K562 (cell line): ENCODE results near the gene NECTIN3. TPM values are rescaled to one million over a fixed set of nuclear protein-coding genes. Genes with fewer than 3 reads are reported as not detected.

Source experiments
- ATAC-seq: fragments of 200-7000 bp; cut with Tn5 transposase; 3 replicates; pipeline ENCODE4 v1.9.1; 2020; ENCODE audit warnings: moderate library complexity
- BruUV-seq: library from RNA; stranded (reverse); fragments of 400-500 nt; replicated peaks from 2 replicates; lab custom pipeline; 2021; lab: Mats Ljungman, UMichigan
- CTCF ChIA-PET: fragments of 300-600 bp; formaldehyde crosslinking; extraction: SDS; loops from one replicate; lab custom pipeline; 2021; ENCODE audit warnings: low intra/inter-chr PET ratio; lab: Yijun Ruan, JAX
- POLR2A ChIA-PET: fragments of 300-600, 350-650 bp; sonication (Branson Sonifier 250); formaldehyde crosslinking; extraction: SDS; loops from one replicate; lab custom pipeline; 2021; ENCODE audit warnings: antibody characterized with exemption, inconsistent platforms; lab: Yijun Ruan, JAX
- DNase-seq, 4 experiments: peaks; one replicate each; pipeline versions ENCODE4 v3.0.0 to v3.0.0-alpha.2; 2011 to 2018; ENCODE audit warnings: low spot score in 3 of 4, mixed read lengths in 3 of 4; ENCODE audit errors: extremely low read depth in 1 of 4
- FAIRE-seq: peaks from 2 replicates; lab custom pipeline; 2011; peaks lifted over from hg19 to GRCh38; lab: Jason Lieb, UNC
- H2AFZ ChIP-seq: 2 replicates; pipeline ENCODE4 v1.6.0; 2011; ENCODE audit warnings: low read depth, low read length, control low read depth, inconsistent platforms
- H3K27ac ChIP-seq: fragments of 200-600 bp; 3 replicates; pipeline ENCODE4 v1.8.0; 2011; ENCODE audit warnings: low read depth, mild to moderate bottlenecking, control low read depth, inconsistent platforms, low read length, moderate library complexity, mixed read lengths; ENCODE audit errors: extremely low read depth
- H3K27me3 ChIP-seq, 2 experiments: fragments of 300-600 bp in 1 of 2; 2 replicates in 1 of 2; 3 replicates in 1 of 2; pipeline versions ENCODE4 v1.6.0 to v1.8.0; 2011; ENCODE audit warnings: inconsistent platforms in 2 of 2, low read length in 2 of 2, mild to moderate bottlenecking in 1 of 2, mixed read lengths in 1 of 2, moderate library complexity in 1 of 2; ENCODE audit not compliant: control insufficient read depth in 2 of 2, insufficient read depth in 2 of 2
- H3K36me3 ChIP-seq: fragments of 300-600 bp; 3 replicates; pipeline ENCODE4 v1.8.0; 2011; ENCODE audit warnings: mild to moderate bottlenecking, low read length, inconsistent platforms; ENCODE audit not compliant: control insufficient read depth, insufficient read depth
- H3K4me1 ChIP-seq, 2 experiments: fragments of 200-600 bp in 1 of 2; replicated peaks in 1 of 2; 2 replicates in 1 of 2; 3 replicates in 1 of 2; pipeline versions ENCODE4 v1.5.1 to v1.8.0; 2011; ENCODE audit warnings: inconsistent platforms in 2 of 2, low read length in 2 of 2, mild to moderate bottlenecking in 1 of 2, mixed read lengths in 1 of 2, moderate library complexity in 1 of 2; ENCODE audit not compliant: control insufficient read depth in 2 of 2, insufficient read depth in 2 of 2
- H3K4me2 ChIP-seq: 2 replicates; pipeline ENCODE4 v1.6.1; 2011; ENCODE audit warnings: low read length, control low read depth, inconsistent platforms, mixed read lengths; ENCODE audit not compliant: insufficient read depth
- H3K4me3 ChIP-seq: fragments of 200-600 bp; sonication (generic), shearing (Covaris generic); 2 replicates; pipeline ENCODE4 v1.5.1; 2016; ENCODE audit warnings: control low read depth, inconsistent platforms
- H3K79me2 ChIP-seq: fragments of 200-600 bp; 3 replicates; pipeline ENCODE4 v1.8.0; 2011; ENCODE audit warnings: low read length, inconsistent platforms; ENCODE audit not compliant: control insufficient read depth, insufficient read depth
- H3K9ac ChIP-seq, 2 experiments: 2 replicates each; pipeline versions ENCODE4 v1.6.0 to v1.6.1; 2011; ENCODE audit warnings: low read depth in 2 of 2, low read length in 2 of 2, control low read depth in 1 of 2, inconsistent platforms in 1 of 2, mild to moderate bottlenecking in 1 of 2, mixed read lengths in 1 of 2; ENCODE audit not compliant: insufficient read depth in 1 of 2
- H3K9me1 ChIP-seq: one replicate; pipeline ENCODE4 v1.6.0; 2011; ENCODE audit warnings: inconsistent platforms, mild to moderate bottlenecking, low read length, moderate library complexity; ENCODE audit not compliant: control insufficient read depth, insufficient read depth
- H3K9me3 ChIP-seq: replicated peaks from 2 replicates; pipeline ENCODE4 v1.5.1; 2011; ENCODE audit warnings: low read depth, low read length, inconsistent platforms; ENCODE audit not compliant: control insufficient read depth, insufficient read depth
- H4K20me1 ChIP-seq: replicated peaks from 2 replicates; pipeline ENCODE4 v1.6.1; 2011; ENCODE audit warnings: low read length, inconsistent platforms, mixed read lengths; ENCODE audit not compliant: control insufficient read depth, insufficient read depth
- CBFA2T3 ChIP-seq: fragments of 450-650 bp; IDR thresholded peaks from 2 replicates; pipeline ENCODE4 v1.6.1; 2017
- CREB1 ChIP-seq, 2 experiments: sonication (generic) in 1 of 2; formaldehyde crosslinking in 1 of 2; IDR thresholded peaks; 2 replicates each; pipeline versions ENCODE4 v1.6.1 to v1.8.0; 2012 to 2022; ENCODE audit warnings: inconsistent platforms in 1 of 2, mild to moderate bottlenecking in 1 of 2, missing genetic modification reagents in 1 of 2, moderate library complexity in 1 of 2
- FOXK1 ChIP-seq: sonication (generic); formaldehyde crosslinking; IDR thresholded peaks from 2 replicates; pipeline ENCODE4 v1.8.0; 2022; ENCODE audit warnings: missing genetic modification reagents, mild to moderate bottlenecking, borderline replicate concordance
- GABPB2 ChIP-seq: fragments of 250-450 bp; sonication (Bioruptor Pico); conservative IDR thresholded peaks from 2 replicates; pipeline ENCODE4 v1.5.1; 2021; ENCODE audit warnings: mild to moderate bottlenecking
- HNRNPUL1 ChIP-seq: fragments of 200-400 bp; formaldehyde crosslinking; IDR thresholded peaks from 2 replicates; pipeline ENCODE4 v1.6.1; 2017; ENCODE audit warnings: low read length
- JUN ChIP-seq, 2 experiments: sonication (generic) in 1 of 2; formaldehyde crosslinking in 1 of 2; IDR thresholded peaks; 2 replicates each; pipeline versions ENCODE4 v1.6.1 to v1.8.0; 2012 to 2022; ENCODE audit warnings: borderline replicate concordance in 2 of 2, mild to moderate bottlenecking in 2 of 2, improper control_type of control experiment in 1 of 2, low read depth in 1 of 2, low read length in 1 of 2, missing genetic modification reagents in 1 of 2
- MYNN ChIP-seq, 2 experiments: sonication (generic); formaldehyde crosslinking in 1 of 2; IDR thresholded peaks; 2 replicates each; pipeline versions ENCODE4 v1.5.0 to v1.6.1; 2016 to 2020; ENCODE audit warnings: antibody characterized with exemption in 1 of 2, missing genetic modification reagents in 1 of 2
- NUFIP1 ChIP-seq: fragments of 450-650 bp; IDR thresholded peaks from 2 replicates; pipeline ENCODE4 v1.6.1; 2018; ENCODE audit not compliant: partially characterized antibody
- PPARD ChIP-seq: fragments of 250-450 bp; sonication (Bioruptor Pico); IDR thresholded peaks from 2 replicates; pipeline ENCODE4 v1.8.0; 2022; ENCODE audit warnings: inconsistent platforms, mild to moderate bottlenecking, moderate library complexity
- SMARCA4 ChIP-seq: fragments of 450-650 bp; IDR thresholded peaks from 2 replicates; pipeline ENCODE4 v1.6.1; 2016
- ZBTB9 ChIP-seq: fragments of 450-650 bp; formaldehyde crosslinking; IDR thresholded peaks from 2 replicates; pipeline ENCODE4 v1.4.0; 2020; ENCODE audit warnings: mild to moderate bottlenecking, moderate library complexity
- ZNF444 ChIP-seq: fragments of 250-450 bp; sonication (Bioruptor Pico); IDR thresholded peaks from 2 replicates; pipeline ENCODE4 v1.4.0; 2020; ENCODE audit warnings: mild to moderate bottlenecking, moderate library complexity
- ZNF668 ChIP-seq: fragments of 250-450 bp; sonication (Bioruptor Pico); IDR thresholded peaks from 2 replicates; pipeline ENCODE4 v1.8.0; 2022; ENCODE audit warnings: mild to moderate bottlenecking, inconsistent platforms
- ZNF764 ChIP-seq: fragments of 250-450 bp; sonication (Bioruptor Pico); IDR thresholded peaks from 2 replicates; pipeline ENCODE4 v1.4.0; 2020; ENCODE audit warnings: low read depth, mild to moderate bottlenecking, moderate library complexity
- ZNF830 ChIP-seq: fragments of 250-450 bp; sonication (Bioruptor Pico); IDR thresholded peaks from 2 replicates; pipeline ENCODE4 v1.5.0; 2021; ENCODE audit warnings: mild to moderate bottlenecking
- in situ Hi-C: fragments of 300-500 bp; cut with MboI; formaldehyde crosslinking; loops from 4 replicates; pipeline ENCODE4 v1.15.0; 2018; ENCODE audit warnings: inconsistent platforms, mixed read lengths
- intact Hi-C: fragments of 100-400 bp; cut with micrococcal nuclease; formaldehyde crosslinking; loops from 2 replicates; pipeline ENCODE4 v1.14.2; 2022
- polyA plus RNA-seq, 8 experiments: library from polyadenylated mRNA; depleted of rRNA in 4 of 8; stranded (reverse) in 5 of 8; unstranded in 3 of 8; fragments of >200 nt; fragmentation: Nextera tagmentation in 2 of 8; fragmentation: Illumina TruSeq in 1 of 8; extraction: Ambion mirVana in 2 of 8; extraction: Trizol in 1 of 8; gene quantifications; 2 replicates each; pipeline versions ENCODE4 v1.2.1 to v1.2.3, GENCODE V29; 2011 to 2014; ENCODE audit warnings: inconsistent platforms in 1 of 8, missing spikeins in 1 of 8
- total RNA-seq, 7 experiments: library from RNA; depleted of rRNA in 6 of 7; stranded (reverse); fragments of >200 nt in 6 of 7; fragmentation: Illumina TruSeq in 2 of 7; extraction: Trizol in 2 of 7; gene quantifications; 2 replicates each; pipeline versions ENCODE4 v1.2.1 to v1.2.3, GENCODE V29; 2011 to 2021; ENCODE audit warnings: low replicate concordance in 1 of 7
- TF ChIP-seq, protein P1 (sequence below): sonication (generic); formaldehyde crosslinking; IDR thresholded peaks from 2 replicates; pipeline ENCODE4 v1.8.0; 2022; ENCODE audit warnings: mild to moderate bottlenecking, missing genetic modification reagents
- TF ChIP-seq, protein P2 (sequence below): fragments of 450-650 bp; IDR thresholded peaks from 2 replicates; pipeline ENCODE4 v1.7.1; 2018; ENCODE audit warnings: mild to moderate bottlenecking, low read depth; ENCODE audit not compliant: partially characterized antibody

Gene NECTIN3
- total and polyA plus RNA-seq, 9 of the 15 experiments (the other 6 are each of a cell fraction or from before 2014, with no cell fraction given) = 0.16 TPM; not detected in 8

GRCh38 chr3:111112913-111113312 lies 41.3 kb downstream of the NECTIN3 start (continued):
- no peak for TF ChIP-seq ZNF444
- TF ChIP-seq ZNF764 (CRISPR knock-in tag) = no peak
- no peak for TF ChIP-seq JUN (IDR thresholded peaks at IDR 0.05; ENCODE audit: borderline replicate concordance, low read depth, low read length)
- no peak for TF ChIP-seq JUN (CRISPR knock-in tag; IDR thresholded peaks at IDR 0.05; ENCODE audit: borderline replicate concordance)
- TF ChIP-seq, protein P1, sequence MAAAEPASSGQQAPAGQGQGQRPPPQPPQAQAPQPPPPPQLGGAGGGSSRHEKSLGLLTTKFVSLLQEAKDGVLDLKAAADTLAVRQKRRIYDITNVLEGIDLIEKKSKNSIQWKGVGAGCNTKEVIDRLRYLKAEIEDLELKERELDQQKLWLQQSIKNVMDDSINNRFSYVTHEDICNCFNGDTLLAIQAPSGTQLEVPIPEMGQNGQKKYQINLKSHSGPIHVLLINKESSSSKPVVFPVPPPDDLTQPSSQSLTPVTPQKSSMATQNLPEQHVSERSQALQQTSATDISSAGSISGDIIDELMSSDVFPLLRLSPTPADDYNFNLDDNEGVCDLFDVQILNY = no peak
- no peak for TF ChIP-seq HNRNPUL1
- TF ChIP-seq MYNN (IDR thresholded peaks at IDR 0.05) = no peak
- no peak for TF ChIP-seq MYNN (CRISPR knock-in tag; IDR thresholded peaks at IDR 0.05)
- TF ChIP-seq GABPB2 = no peak

DNA sequence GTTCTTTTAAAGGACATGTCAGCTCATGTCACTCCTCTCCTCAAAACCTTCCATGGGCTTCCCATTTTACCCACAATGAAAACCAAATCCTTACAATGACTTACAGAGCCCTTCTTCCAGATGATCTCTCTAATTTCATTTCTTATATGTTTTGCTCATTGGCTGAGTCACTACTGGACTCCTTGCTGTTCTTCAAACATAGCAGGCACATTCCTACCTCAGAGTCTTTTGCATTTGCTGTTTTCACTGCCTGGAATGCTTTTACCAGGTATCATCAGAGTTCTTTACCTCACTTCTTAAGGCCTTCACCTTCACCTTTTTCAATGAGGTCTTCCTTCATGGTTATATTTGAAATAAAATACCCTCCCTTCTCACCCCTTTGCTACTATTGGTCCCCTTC lies 57.3 kb downstream of the NECTIN3 start:
- ATAC-seq = no peak
- no peak overlapping the region for H3K4me3 ChIP-seq
- POLR2A ChIA-PET = no interaction called here
- H3K9ac ChIP-seq = no peak overlapping the region
- no peaks in the 10 kb centered on the region for H3K36me3 ChIP-seq
- no peak for DNase-seq
- no peak for FAIRE-seq
- H3K4me1 ChIP-seq = no peaks in the 10 kb centered on the region
- CTCF ChIA-PET = no interaction called here
- no peaks in the 10 kb centered on the region for H3K79me2 ChIP-seq
- intact Hi-C loops = no loop called here
- no TSS peak for BruUV-seq
- H3K9me1 ChIP-seq = no peaks in the 10 kb centered on the region
- in situ Hi-C loops = no loop called here
- H3K9me3 ChIP-seq = no peaks in the 10 kb centered on the region
- H2AFZ ChIP-seq = no peak overlapping the region
- H3K27ac ChIP-seq = no peak overlapping the region
- no peaks in the 10 kb centered on the region for H4K20me1 ChIP-seq
- no peak overlapping the region for H3K4me2 ChIP-seq
- no peaks in the 10 kb centered on the region for H3K27me3 ChIP-seq
- TF ChIP-seq, protein P2, sequence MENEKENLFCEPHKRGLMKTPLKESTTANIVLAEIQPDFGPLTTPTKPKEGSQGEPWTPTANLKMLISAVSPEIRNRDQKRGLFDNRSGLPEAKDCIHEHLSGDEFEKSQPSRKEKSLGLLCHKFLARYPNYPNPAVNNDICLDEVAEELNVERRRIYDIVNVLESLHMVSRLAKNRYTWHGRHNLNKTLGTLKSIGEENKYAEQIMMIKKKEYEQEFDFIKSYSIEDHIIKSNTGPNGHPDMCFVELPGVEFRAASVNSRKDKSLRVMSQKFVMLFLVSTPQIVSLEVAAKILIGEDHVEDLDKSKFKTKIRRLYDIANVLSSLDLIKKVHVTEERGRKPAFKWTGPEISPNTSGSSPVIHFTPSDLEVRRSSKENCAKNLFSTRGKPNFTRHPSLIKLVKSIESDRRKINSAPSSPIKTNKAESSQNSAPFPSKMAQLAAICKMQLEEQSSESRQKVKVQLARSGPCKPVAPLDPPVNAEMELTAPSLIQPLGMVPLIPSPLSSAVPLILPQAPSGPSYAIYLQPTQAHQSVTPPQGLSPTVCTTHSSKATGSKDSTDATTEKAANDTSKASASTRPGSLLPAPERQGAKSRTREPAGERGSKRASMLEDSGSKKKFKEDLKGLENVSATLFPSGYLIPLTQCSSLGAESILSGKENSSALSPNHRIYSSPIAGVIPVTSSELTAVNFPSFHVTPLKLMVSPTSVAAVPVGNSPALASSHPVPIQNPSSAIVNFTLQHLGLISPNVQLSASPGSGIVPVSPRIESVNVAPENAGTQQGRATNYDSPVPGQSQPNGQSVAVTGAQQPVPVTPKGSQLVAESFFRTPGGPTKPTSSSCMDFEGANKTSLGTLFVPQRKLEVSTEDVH = no peak
- TF ChIP-seq SMARCA4 (no peak), CBFA2T3 (no peak), CREB1 (IDR thresholded peaks at IDR 0.05) (no peak), CREB1 (CRISPR knock-in tag; IDR thresholded peaks at IDR 0.05) (no peak), NUFIP1 (no peak), PPARD (no peak), ZBTB9 (no peak), ZNF668 (CRISPR knock-in tag) (no peak), ZNF830 (CRISPR knock-in tag) (no peak), FOXK1 (CRISPR knock-in tag) (no peak)
